HepG2 (cell line): Measurements from ENCODE around the gene MAST1. TPM values are rescaled to one million over a fixed set of nuclear protein-coding genes. Genes with fewer than 3 reads are reported as not detected.

Experiments
- BORCS8-MEF2B ChIP-seq: sonication (generic); formaldehyde crosslinking; IDR thresholded peaks from 2 replicates; pipeline ENCODE4 v1.8.0; 2022; ENCODE audit warnings: mild to moderate bottlenecking, missing genetic modification reagents
- HNRNPK ChIP-seq: fragments of 200-400 bp; formaldehyde crosslinking; IDR thresholded peaks from 2 replicates; pipeline ENCODE4 v1.6.1; 2018; ENCODE audit warnings: low read length, low read depth, moderate library complexity, mild to moderate bottlenecking; ENCODE audit not compliant: poor library complexity, severe bottlenecking
- MTF2 ChIP-seq: sonication (generic); formaldehyde crosslinking; IDR thresholded peaks from 2 replicates; pipeline ENCODE4 v1.5.0; 2020; ENCODE audit warnings: missing genetic modification reagents, borderline replicate concordance
- NFE2L1 ChIP-seq: sonication (generic); formaldehyde crosslinking; IDR thresholded peaks from 2 replicates; pipeline ENCODE4 v1.4.0; 2020; ENCODE audit warnings: missing genetic modification reagents, mild to moderate bottlenecking, borderline replicate concordance
- NFKBIZ ChIP-seq: IDR thresholded peaks from 2 replicates; pipeline ENCODE4 v1.6.1; 2018; ENCODE audit warnings: missing genetic modification reagents, missing compliant biosample characterization
- PHF21A ChIP-seq: sonication (generic); formaldehyde crosslinking; IDR thresholded peaks from 2 replicates; pipeline ENCODE4 v1.5.0; 2020; ENCODE audit warnings: mild to moderate bottlenecking, missing genetic modification reagents
- SAP130 ChIP-seq: IDR thresholded peaks from 2 replicates; pipeline ENCODE4 v1.6.1; 2016; ENCODE audit warnings: low read depth
- SIN3A ChIP-seq: IDR thresholded peaks from 2 replicates; pipeline ENCODE4 v1.6.1; 2011; ENCODE audit warnings: low read depth, mild to moderate bottlenecking, control low read depth, low read length, borderline replicate concordance
- SNAPC4 ChIP-seq: sonication (generic); formaldehyde crosslinking; IDR thresholded peaks from 2 replicates; pipeline ENCODE4 v1.4.0; 2020; ENCODE audit warnings: mild to moderate bottlenecking, missing genetic modification reagents
- TMF1 ChIP-seq: sonication (generic); formaldehyde crosslinking; IDR thresholded peaks from 2 replicates; pipeline ENCODE4 v1.8.1; 2022; ENCODE audit warnings: low read depth, missing genetic modification reagents
- ZEB1 ChIP-seq: IDR thresholded peaks from 2 replicates; pipeline ENCODE4 v1.6.1; 2012; ENCODE audit warnings: mild to moderate bottlenecking, low read depth, inconsistent platforms; ENCODE audit not compliant: insufficient replicate concordance
- ZIK1 ChIP-seq: sonication (generic); formaldehyde crosslinking; IDR thresholded peaks from 2 replicates; pipeline ENCODE4 v1.5.0; 2020; ENCODE audit warnings: mild to moderate bottlenecking, low read depth, missing genetic modification reagents, borderline replicate concordance
- ZMAT3 ChIP-seq: sonication (generic); formaldehyde crosslinking; conservative IDR thresholded peaks from 2 replicates; pipeline ENCODE4 v1.7.0; 2021; ENCODE audit warnings: missing genetic modification reagents
- ZNF101 ChIP-seq: sonication (generic); formaldehyde crosslinking; IDR thresholded peaks from 2 replicates; pipeline ENCODE4 v1.4.0; 2020; ENCODE audit warnings: mild to moderate bottlenecking, low read depth, missing genetic modification reagents, borderline replicate concordance
- ZNF12 ChIP-seq: sonication (generic); formaldehyde crosslinking; IDR thresholded peaks from 2 replicates; pipeline ENCODE4 v1.5.0; 2020; ENCODE audit warnings: missing genetic modification reagents
- ZNF672 ChIP-seq: sonication (generic); formaldehyde crosslinking; IDR thresholded peaks from 2 replicates; pipeline ENCODE4 v1.8.1; 2022; ENCODE audit warnings: missing genetic modification reagents
- ZNF747 ChIP-seq: sonication (generic); formaldehyde crosslinking; IDR thresholded peaks from 2 replicates; pipeline ENCODE4 v1.8.1; 2023; ENCODE audit warnings: missing genetic modification reagents, mild to moderate bottlenecking, borderline replicate concordance
- ZNF766 ChIP-seq: sonication (generic); formaldehyde crosslinking; IDR thresholded peaks from 2 replicates; pipeline ENCODE4 v1.5.0; 2020; ENCODE audit warnings: missing genetic modification reagents, borderline replicate concordance
- ZNF768 ChIP-seq: sonication (generic); formaldehyde crosslinking; IDR thresholded peaks from 2 replicates; pipeline ENCODE4 v1.4.0; 2020; ENCODE audit warnings: missing genetic modification reagents
- ZNF879 ChIP-seq: sonication (generic); formaldehyde crosslinking; IDR thresholded peaks from 2 replicates; pipeline ENCODE4 v1.8.1; 2023; ENCODE audit warnings: missing genetic modification reagents
- polyA plus RNA-seq, 8 experiments: library from polyadenylated mRNA; depleted of rRNA in 3 of 8; stranded (reverse) in 7 of 8; unstranded in 1 of 8; fragments of >200 nt; fragmentation: Illumina TruSeq in 4 of 8; extraction: Trizol in 4 of 8; gene quantifications; 2 replicates each; pipeline versions ENCODE4 v1.2.1 to v1.2.3, GENCODE V29; 2011 to 2016; ENCODE audit warnings: low read depth in 4 of 8, missing spikeins in 1 of 8, mixed read lengths in 1 of 8; ENCODE audit not compliant: insufficient read depth in 1 of 8
- total RNA-seq, 5 experiments: library from RNA; depleted of rRNA; stranded (reverse); fragments of >200 nt; fragmentation: Illumina TruSeq; extraction: Trizol; gene quantifications; 2 replicates each; pipeline ENCODE4 v1.2.3, GENCODE V29; 2016; ENCODE audit warnings: low read depth in 1 of 5
- TF ChIP-seq, protein P1 (sequence below): sonication (generic); formaldehyde crosslinking; IDR thresholded peaks from 2 replicates; pipeline ENCODE4 v1.4.0; 2020; ENCODE audit warnings: missing genetic modification reagents, borderline replicate concordance

MAST1 gene
- total and polyA plus RNA-seq, 2 of the 13 experiments (the other 11 are each of a cell fraction or from before 2014, with no cell fraction given), result 0.73 to 4.7 TPM

GRCh38 chr19:12791345-12792050, 46.8 kb upstream of the MAST1 start, which contains the start of gene JUNB (continued):
- TF ChIP-seq SNAPC4 (CRISPR knock-in tag), result 0 out of 2 replicates have a peak, but pooled peaks have one; percentile 17
- peak; percentile 96 for TF ChIP-seq HNRNPK
- 0 out of 2 replicates have a peak, but pooled peaks have one; percentile 81 for TF ChIP-seq NFKBIZ (CRISPR knock-in tag)
- TF ChIP-seq ZMAT3 (CRISPR knock-in tag), result peak; percentile 89
- TF ChIP-seq, protein P1, sequence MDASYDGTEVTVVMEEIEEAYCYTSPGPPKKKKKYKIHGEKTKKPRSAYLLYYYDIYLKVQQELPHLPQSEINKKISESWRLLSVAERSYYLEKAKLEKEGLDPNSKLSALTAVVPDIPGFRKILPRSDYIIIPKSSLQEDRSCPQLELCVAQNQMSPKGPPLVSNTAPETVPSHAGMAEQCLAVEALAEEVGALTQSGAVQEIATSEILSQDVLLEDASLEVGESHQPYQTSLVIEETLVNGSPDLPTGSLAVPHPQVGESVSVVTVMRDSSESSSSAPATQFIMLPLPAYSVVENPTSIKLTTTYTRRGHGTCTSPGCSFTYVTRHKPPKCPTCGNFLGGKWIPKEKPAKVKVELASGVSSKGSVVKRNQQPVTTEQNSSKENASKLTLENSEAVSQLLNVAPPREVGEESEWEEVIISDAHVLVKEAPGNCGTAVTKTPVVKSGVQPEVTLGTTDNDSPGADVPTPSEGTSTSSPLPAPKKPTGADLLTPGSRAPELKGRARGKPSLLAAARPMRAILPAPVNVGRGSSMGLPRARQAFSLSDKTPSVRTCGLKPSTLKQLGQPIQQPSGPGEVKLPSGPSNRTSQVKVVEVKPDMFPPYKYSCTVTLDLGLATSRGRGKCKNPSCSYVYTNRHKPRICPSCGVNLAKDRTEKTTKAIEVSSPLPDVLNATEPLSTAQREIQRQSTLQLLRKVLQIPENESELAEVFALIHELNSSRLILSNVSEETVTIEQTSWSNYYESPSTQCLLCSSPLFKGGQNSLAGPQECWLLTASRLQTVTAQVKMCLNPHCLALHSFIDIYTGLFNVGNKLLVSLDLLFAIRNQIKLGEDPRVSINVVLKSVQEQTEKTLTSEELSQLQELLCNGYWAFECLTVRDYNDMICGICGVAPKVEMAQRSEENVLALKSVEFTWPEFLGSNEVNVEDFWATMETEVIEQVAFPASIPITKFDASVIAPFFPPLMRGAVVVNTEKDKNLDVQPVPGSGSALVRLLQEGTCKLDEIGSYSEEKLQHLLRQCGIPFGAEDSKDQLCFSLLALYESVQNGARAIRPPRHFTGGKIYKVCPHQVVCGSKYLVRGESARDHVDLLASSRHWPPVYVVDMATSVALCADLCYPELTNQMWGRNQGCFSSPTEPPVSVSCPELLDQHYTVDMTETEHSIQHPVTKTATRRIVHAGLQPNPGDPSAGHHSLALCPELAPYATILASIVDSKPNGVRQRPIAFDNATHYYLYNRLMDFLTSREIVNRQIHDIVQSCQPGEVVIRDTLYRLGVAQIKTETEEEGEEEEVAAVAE (CRISPR knock-in tag), result peak; percentile 88; the same call in 1 of the 2 replicates
- TF ChIP-seq SAP130 (CRISPR knock-in tag), result peak; percentile 99
- TF ChIP-seq ZEB1, result peak; percentile 21
- TF ChIP-seq ZIK1, result peak; percentile 87
- TF ChIP-seq ZNF672 (CRISPR knock-in tag), result no peak
- TF ChIP-seq PHF21A (CRISPR knock-in tag), result peak; percentile 84; the same call in 1 of the 2 replicates
- TF ChIP-seq SIN3A, result peak; percentile 78
- TF ChIP-seq ZNF879 (CRISPR knock-in tag), result 0 out of 2 replicates have a peak, but pooled peaks have one; percentile 63
- peak; percentile 61; the same call in 1 of the 2 replicates for TF ChIP-seq ZNF12 (CRISPR knock-in tag)
- TF ChIP-seq NFE2L1 (CRISPR knock-in tag), result no peak
- TF ChIP-seq MTF2 (CRISPR knock-in tag), result no peak
- peak; percentile 66; the same call in 1 of the 2 replicates for TF ChIP-seq ZNF747
- TF ChIP-seq TMF1, result peak; percentile 59; the same call in 1 of the 2 replicates
- peak; percentile 68; the same call in 1 of the 2 replicates for TF ChIP-seq ZNF766
- TF ChIP-seq BORCS8-MEF2B (CRISPR knock-in tag), result peak; percentile 82
- TF ChIP-seq ZNF101 (CRISPR knock-in tag), result no peak
- TF ChIP-seq ZNF768 (CRISPR knock-in tag), result peak; percentile 76; the same call in 1 of the 2 replicates
